ENCODE measurements around the gene CAPN5.

DNA sequence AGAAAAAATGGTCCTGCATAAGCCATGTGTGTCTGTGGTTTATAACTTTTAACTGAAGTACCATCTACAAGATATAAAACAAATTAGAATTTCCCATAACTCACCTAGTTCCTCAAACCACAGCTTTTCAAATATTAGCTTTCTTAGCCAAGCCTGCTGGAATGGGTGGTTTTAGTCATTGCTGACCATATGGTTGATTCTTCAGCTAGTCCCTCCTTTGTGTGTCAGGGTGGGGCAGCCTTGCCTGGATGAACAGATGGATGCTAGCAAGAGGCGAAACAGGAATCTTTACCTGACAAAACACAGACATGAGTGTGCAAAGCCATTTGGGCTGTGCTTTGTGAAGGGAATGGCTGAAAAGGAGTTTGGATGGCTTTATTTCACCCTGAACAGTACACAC lies 39.5 kb upstream of the CAPN5 start:
- TF ChIP-seq POLR2A (IDR thresholded peaks at IDR 0.05; ENCODE audit: extremely low read depth, insufficient read length), result no peak
- TF ChIP-seq, protein P1, sequence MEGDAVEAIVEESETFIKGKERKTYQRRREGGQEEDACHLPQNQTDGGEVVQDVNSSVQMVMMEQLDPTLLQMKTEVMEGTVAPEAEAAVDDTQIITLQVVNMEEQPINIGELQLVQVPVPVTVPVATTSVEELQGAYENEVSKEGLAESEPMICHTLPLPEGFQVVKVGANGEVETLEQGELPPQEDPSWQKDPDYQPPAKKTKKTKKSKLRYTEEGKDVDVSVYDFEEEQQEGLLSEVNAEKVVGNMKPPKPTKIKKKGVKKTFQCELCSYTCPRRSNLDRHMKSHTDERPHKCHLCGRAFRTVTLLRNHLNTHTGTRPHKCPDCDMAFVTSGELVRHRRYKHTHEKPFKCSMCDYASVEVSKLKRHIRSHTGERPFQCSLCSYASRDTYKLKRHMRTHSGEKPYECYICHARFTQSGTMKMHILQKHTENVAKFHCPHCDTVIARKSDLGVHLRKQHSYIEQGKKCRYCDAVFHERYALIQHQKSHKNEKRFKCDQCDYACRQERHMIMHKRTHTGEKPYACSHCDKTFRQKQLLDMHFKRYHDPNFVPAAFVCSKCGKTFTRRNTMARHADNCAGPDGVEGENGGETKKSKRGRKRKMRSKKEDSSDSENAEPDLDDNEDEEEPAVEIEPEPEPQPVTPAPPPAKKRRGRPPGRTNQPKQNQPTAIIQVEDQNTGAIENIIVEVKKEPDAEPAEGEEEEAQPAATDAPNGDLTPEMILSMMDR (IDR thresholded peaks at IDR 0.05; ENCODE audit: low read depth, low read length), result no peak

Data from NB4 (cell line).